Spleen (tissue), 7 donors: ENCODE measurements around the gene AHCYL2.

Experiments
- CTCF ChIP-seq, 11 experiments: fragments of 200-600 bp in 7 of 11; fragments of 450-650 bp in 4 of 11; sonication (generic) in 4 of 11; IDR thresholded peaks in 8 of 11; conservative IDR thresholded peaks in 3 of 11; 1 replicate in 7 of 11; 2 replicates in 4 of 11; pipeline versions ENCODE4 v1.4.0 to v1.8.0; 2016 to 2021; ENCODE audit warnings: antibody characterized with exemption in 11 of 11, inconsistent platforms in 4 of 11, mild to moderate bottlenecking in 1 of 11
- POLR2A ChIP-seq, 3 donors: fragments of 450-650 bp; IDR thresholded peaks; one replicate each; pipeline ENCODE4 v1.5.1; 2017; ENCODE audit warnings: antibody characterized with exemption in 3 of 3, mild to moderate bottlenecking in 1 of 3
- POLR2AphosphoS5 ChIP-seq, 3 donors: sonication (generic); formaldehyde crosslinking; IDR thresholded peaks; one replicate each; pipeline ENCODE4 v1.5.1; 2017; ENCODE audit warnings: antibody characterized with exemption in 3 of 3
- donor health status: DM: no; HTN: no; CAD: no; lungs with moderate emphysema.
- donor health status: DM: no; HTN: no; CAD: no.
- donor health status: DM: no; HTN: no; CAD: no.

- TF ChIP-seq CTCF (IDR thresholded peaks at IDR 0.05 in 8 of 11, conservative IDR thresholded peaks at IDR 0.05 in 3 of 11) (no peak), POLR2A (IDR thresholded peaks at IDR 0.05) (no peak), POLR2AphosphoS5 (IDR thresholded peaks at IDR 0.05) (no peak)
Measured at GRCh38 chr7:129405527-129405926, 180.7 kb downstream of the AHCYL2 start.
